ENCODE results near the gene SKIC3.

SKIC3 gene

DNA sequence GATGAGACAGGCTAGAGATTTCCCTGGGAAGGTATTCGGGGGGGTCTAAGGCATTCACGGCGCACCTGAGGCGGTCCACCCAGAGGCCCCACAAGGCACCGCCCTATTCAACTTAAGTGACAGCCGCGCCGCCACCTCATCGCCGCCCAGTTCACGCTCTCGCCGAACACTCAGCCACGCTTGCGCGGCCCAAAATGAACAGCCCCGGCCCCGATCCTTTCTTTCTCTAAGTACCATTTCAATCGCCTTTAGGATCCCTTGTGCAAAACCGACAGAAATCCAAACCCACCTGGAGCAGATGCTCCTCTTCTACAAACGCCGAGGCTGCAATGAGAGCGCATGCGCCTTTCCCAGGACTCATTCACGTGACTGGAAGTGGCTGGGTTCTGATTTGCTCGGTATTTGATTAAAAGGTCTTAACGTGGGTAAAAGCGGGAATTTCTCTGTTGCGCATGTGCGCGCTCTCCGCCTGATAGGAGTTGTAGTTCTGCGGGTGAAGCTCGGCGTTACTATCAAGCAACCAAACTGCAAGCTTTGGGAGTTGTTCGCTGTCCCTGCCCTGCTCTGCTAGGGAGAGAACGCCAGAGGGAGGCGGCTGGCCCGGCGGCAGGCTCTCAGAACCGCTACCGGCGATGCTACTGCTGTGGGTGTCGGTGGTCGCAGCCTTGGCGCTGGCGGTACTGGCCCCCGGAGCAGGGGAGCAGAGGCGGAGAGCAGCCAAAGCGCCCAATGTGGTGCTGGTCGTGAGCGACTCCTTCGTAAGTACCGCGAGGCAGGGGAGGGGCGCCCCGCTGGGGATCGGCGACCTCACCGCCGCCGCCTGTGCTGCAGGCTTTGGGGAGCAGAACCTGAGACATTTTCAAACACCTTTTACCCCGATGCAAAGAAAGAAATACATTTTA is at the start of gene SKIC3, which contains the start of gene ARSK:
SKIC3 (minus strand) TSS at position 331 of the 902 bp plus-strand sequence. CDS start 7,827 bp downstream, outside the sequence.
ARSK (plus strand) TSS at position 455 of the 902 bp plus-strand sequence; CDS start at position 633, 178 bp downstream.
- peaks cover 44% of the 10 kb centered on the region for H3K4me1 Mint-ChIP-seq (ENCODE audit: low read depth)
- DNase-seq: peak; percentile 91
- no peaks in the 10 kb centered on the region for H3K9me3 Mint-ChIP-seq
- H3K36me3 Mint-ChIP-seq (ENCODE audit: low read depth): peaks cover 38% of the 10 kb centered on the region
- peak within 1 kb of the TSS; percentile 88 for H3K4me3 Mint-ChIP-seq
- peak within 1 kb of the TSS; percentile 94 for H3K27ac Mint-ChIP-seq
- H3K27me3 Mint-ChIP-seq: no peaks in the 10 kb centered on the region

GRCh38 chr5:95600557-95600956 is 45.8 kb upstream of the SKIC3 start:
- no peaks in the 10 kb centered on the region for H3K4me1 Mint-ChIP-seq (ENCODE audit: low read depth)
- H3K27ac Mint-ChIP-seq: no peak overlapping the region
- H3K36me3 Mint-ChIP-seq (ENCODE audit: low read depth): peaks cover 23% of the 10 kb centered on the region
- H3K9me3 Mint-ChIP-seq: no peaks in the 10 kb centered on the region
- no peaks in the 10 kb centered on the region for H3K27me3 Mint-ChIP-seq
- no peak for DNase-seq
- H3K4me3 Mint-ChIP-seq: no peak overlapping the region

DNA sequence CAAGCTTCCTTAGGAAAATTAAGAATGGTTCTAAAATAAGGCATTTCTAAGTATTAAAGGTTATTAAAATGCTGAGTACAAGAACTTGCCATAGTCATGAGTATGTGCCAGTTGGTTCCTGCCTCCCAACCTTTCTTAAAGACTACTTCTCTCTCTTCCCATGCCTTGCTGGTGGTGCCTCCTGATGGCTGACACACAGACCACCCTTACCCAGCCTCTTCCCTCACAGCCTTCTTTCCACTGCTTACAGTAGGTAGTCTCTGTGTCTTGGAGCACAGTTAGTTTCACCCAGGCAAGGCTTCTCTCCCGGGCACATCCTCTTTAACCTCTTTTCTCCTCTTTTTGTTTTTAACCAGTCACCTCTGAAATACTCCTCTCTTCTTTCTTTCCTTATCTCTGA is 44.5 kb upstream of the SKIC3 start:
- no peak overlapping the region for H3K27ac Mint-ChIP-seq
- no peaks in the 10 kb centered on the region for H3K27me3 Mint-ChIP-seq
- peaks cover 22% of the 10 kb centered on the region for H3K36me3 Mint-ChIP-seq (ENCODE audit: low read depth)
- H3K9me3 Mint-ChIP-seq: no peaks in the 10 kb centered on the region
- no peaks in the 10 kb centered on the region for H3K4me1 Mint-ChIP-seq (ENCODE audit: low read depth)
- no peak for DNase-seq
- no peak overlapping the region for H3K4me3 Mint-ChIP-seq

- DNase-seq: no peak
- Mint-ChIP-seq H3K4me3 (no peak overlapping the region), H3K4me1 (ENCODE audit: low read depth) (peaks cover 26% of the 10 kb centered on the region), H3K27ac (no peak overlapping the region), H3K9me3 (no peaks in the 10 kb centered on the region), H3K36me3 (ENCODE audit: low read depth) (peaks cover 12% of the 10 kb centered on the region), H3K27me3 (no peaks in the 10 kb centered on the region)
Measured at GRCh38 chr5:95595289-95595931, 40.6 kb upstream of the SKIC3 start.

- Mint-ChIP-seq H3K9me3 (no peaks in the 10 kb centered on the region), H3K4me3 (no peak overlapping the region), H3K27ac (peak overlapping the region; percentile 89), H3K4me1 (ENCODE audit: low read depth) (peaks cover 32% of the 10 kb centered on the region), H3K27me3 (no peaks in the 10 kb centered on the region), H3K36me3 (ENCODE audit: low read depth) (peaks cover 16% of the 10 kb centered on the region)
- DNase-seq: no peak
Measured at GRCh38 chr5:95591490-95591901, 36.7 kb upstream of the SKIC3 start.

DNA sequence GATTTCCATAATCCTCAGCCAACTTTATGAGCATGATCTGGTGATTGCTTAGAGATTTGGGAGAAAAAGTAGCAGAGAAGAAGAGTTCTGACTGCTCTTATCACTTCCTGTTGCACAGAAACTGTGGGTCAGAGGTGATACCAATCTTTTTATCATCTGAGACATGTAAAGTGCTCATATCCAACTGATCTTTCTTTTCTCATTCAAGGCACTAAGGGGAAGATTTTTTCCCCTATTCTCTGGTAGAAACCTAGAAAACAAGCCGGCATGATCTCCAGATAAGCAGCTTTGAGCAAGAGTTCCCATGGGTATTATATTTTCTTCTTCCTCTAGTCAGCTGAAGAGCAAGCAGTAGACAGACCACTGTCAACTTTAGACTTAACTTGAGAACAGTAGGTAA is 36.1 kb upstream of the SKIC3 start:
- H3K36me3 Mint-ChIP-seq (ENCODE audit: low read depth): peaks cover 16% of the 10 kb centered on the region
- H3K27ac Mint-ChIP-seq: peak overlapping the region; percentile 89

GRCh38 chr5:95583992-95584391 is 29.2 kb upstream of the SKIC3 start:
- no peak overlapping the region for H3K27ac Mint-ChIP-seq
- H3K4me1 Mint-ChIP-seq (ENCODE audit: low read depth): no peaks in the 10 kb centered on the region
- no peak overlapping the region for H3K4me3 Mint-ChIP-seq
- no peaks in the 10 kb centered on the region for H3K9me3 Mint-ChIP-seq
- no peaks in the 10 kb centered on the region for H3K27me3 Mint-ChIP-seq
- peaks cover 27% of the 10 kb centered on the region for H3K36me3 Mint-ChIP-seq (ENCODE audit: low read depth)
- DNase-seq: no peak

More for the DNA sequence above, 36.1 kb upstream of the SKIC3 start:
- Mint-ChIP-seq H3K9me3 (no peaks in the 10 kb centered on the region), H3K27me3 (no peaks in the 10 kb centered on the region), H3K4me3 (peak overlapping the region; percentile 23), H3K4me1 (ENCODE audit: low read depth) (peaks cover 32% of the 10 kb centered on the region)
- no peak for DNase-seq

DNA sequence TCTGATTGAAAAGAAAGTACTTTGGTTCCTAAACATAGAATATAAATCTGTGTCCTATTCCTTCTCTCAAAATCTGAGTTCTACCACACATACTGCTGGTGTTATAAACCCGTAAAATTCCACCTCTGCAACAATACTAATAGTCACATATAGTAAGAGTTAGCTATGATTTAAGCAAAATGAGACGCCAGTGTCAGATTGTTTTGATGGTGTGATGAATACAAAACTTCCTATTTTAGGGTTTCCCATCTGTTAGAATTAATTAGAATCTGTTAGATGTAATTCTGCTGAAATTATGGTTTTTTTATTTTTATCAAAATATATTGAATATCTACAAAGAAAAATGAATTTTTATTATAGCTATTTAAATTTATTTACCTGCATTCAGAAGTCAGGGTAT is 26.8 kb upstream of the SKIC3 start:
- no peak for DNase-seq
- Mint-ChIP-seq H3K4me1 (ENCODE audit: low read depth) (no peaks in the 10 kb centered on the region), H3K27ac (no peak overlapping the region)

DNA sequence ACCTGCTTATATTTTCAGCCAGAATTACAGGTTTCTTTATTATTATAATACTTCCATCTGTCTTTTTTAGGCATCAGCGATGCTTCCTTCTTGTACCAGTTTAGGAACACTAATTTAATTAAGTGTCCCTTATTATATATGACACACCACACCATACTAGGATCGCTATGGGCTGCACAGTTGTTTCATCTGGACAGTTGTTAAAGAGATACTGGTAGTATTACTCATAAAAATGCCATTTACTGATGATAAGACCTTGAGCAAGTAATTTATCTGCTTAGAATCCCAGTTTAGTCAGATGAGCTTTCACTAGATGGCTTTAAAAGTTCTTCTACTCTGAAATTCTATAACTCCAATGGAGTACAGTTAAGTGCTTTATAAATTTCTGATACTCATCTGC is 17.2 kb upstream of the SKIC3 start:
- Mint-ChIP-seq H3K4me3 (no peak overlapping the region), H3K27ac (no peak overlapping the region)

More for the DNA sequence above, 26.8 kb upstream of the SKIC3 start:
- no peaks in the 10 kb centered on the region for H3K9me3 Mint-ChIP-seq
- no peaks in the 10 kb centered on the region for H3K27me3 Mint-ChIP-seq
- H3K4me3 Mint-ChIP-seq: no peak overlapping the region
- H3K36me3 Mint-ChIP-seq (ENCODE audit: low read depth): peaks cover 23% of the 10 kb centered on the region

GRCh38 chr5:95565280-95565920 is 10.6 kb upstream of the SKIC3 start:
- Mint-ChIP-seq H3K9me3 (no peaks in the 10 kb centered on the region), H3K27ac (no peak overlapping the region), H3K27me3 (no peaks in the 10 kb centered on the region), H3K4me3 (no peak overlapping the region), H3K36me3 (ENCODE audit: low read depth) (peaks cover 35% of the 10 kb centered on the region), H3K4me1 (ENCODE audit: low read depth) (peaks cover 8% of the 10 kb centered on the region)
- DNase-seq: no peak

More for the DNA sequence above, 17.2 kb upstream of the SKIC3 start:
- no peaks in the 10 kb centered on the region for H3K27me3 Mint-ChIP-seq
- peaks cover 50% of the 10 kb centered on the region for H3K36me3 Mint-ChIP-seq (ENCODE audit: low read depth)
- H3K9me3 Mint-ChIP-seq: no peaks in the 10 kb centered on the region
- DNase-seq: no peak
- H3K4me1 Mint-ChIP-seq (ENCODE audit: low read depth): peaks cover 2% of the 10 kb centered on the region

GRCh38 chr5:95564450-95564849 is 9.7 kb upstream of the SKIC3 start:
- no peak overlapping the region for H3K4me3 Mint-ChIP-seq
- H3K27me3 Mint-ChIP-seq: no peaks in the 10 kb centered on the region
- H3K9me3 Mint-ChIP-seq: no peaks in the 10 kb centered on the region
- peaks cover 8% of the 10 kb centered on the region for H3K4me1 Mint-ChIP-seq (ENCODE audit: low read depth)
- DNase-seq: no peak
- H3K36me3 Mint-ChIP-seq (ENCODE audit: low read depth): peaks cover 35% of the 10 kb centered on the region
- no peak overlapping the region for H3K27ac Mint-ChIP-seq

- DNase-seq: no peak
- peaks cover 8% of the 10 kb centered on the region for H3K4me1 Mint-ChIP-seq (ENCODE audit: low read depth)
- peaks cover 28% of the 10 kb centered on the region for H3K36me3 Mint-ChIP-seq (ENCODE audit: low read depth)
- H3K27me3 Mint-ChIP-seq: no peaks in the 10 kb centered on the region
- no peak overlapping the region for H3K27ac Mint-ChIP-seq
- no peaks in the 10 kb centered on the region for H3K9me3 Mint-ChIP-seq
- H3K4me3 Mint-ChIP-seq: no peak overlapping the region
Measured at GRCh38 chr5:95563367-95563766, 8.6 kb upstream of the SKIC3 start.

DNA sequence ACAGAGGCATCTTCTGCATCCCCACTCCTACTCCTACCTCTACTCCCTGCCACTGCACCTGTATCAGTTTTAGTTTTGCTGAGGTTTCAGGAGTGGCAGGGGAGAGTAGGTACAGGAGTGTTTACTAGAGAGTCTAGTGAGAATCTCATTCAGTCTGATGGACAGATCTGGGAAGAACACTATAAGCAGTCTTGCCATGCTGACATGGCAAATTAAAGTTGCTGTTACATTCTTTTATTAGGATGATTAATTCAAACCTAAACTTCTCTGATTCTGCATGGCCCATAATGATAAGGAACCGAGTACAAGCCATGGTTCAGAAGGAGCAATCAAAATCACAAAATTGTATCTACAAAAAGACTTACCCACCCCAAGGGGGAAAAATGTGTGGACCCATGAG is 7.5 kb upstream of the SKIC3 start:
- no peaks in the 10 kb centered on the region for H3K9me3 Mint-ChIP-seq
- peaks cover 17% of the 10 kb centered on the region for H3K36me3 Mint-ChIP-seq (ENCODE audit: low read depth)
- H3K27me3 Mint-ChIP-seq: no peaks in the 10 kb centered on the region
- H3K4me1 Mint-ChIP-seq (ENCODE audit: low read depth): peaks cover 12% of the 10 kb centered on the region
- no peak overlapping the region for H3K27ac Mint-ChIP-seq
- H3K4me3 Mint-ChIP-seq: no peak overlapping the region
- DNase-seq: no peak

DNA sequence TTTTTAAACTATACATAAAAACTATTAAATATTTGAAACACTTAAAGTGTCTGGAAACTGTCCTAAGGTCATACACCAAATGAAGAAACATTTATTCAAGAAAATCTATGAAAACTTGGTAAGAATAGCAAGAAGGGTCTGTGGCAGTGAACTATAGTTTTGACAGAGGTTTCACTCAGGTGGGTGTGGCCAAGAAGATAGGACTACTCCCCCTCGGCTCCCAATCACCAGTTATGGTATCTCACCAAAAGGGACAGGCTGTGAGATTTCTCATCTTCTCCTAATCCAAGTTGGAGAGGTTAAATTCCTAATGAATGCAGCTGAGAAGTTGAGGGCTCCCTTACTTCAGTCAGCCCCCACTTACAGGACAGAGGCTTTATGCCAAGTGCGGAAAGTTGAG is 3.1 kb upstream of the SKIC3 start:
- no peaks in the 10 kb centered on the region for H3K9me3 Mint-ChIP-seq
- peaks cover 24% of the 10 kb centered on the region for H3K4me1 Mint-ChIP-seq (ENCODE audit: low read depth)
- peaks cover 18% of the 10 kb centered on the region for H3K36me3 Mint-ChIP-seq (ENCODE audit: low read depth)
- no peak overlapping the region for H3K4me3 Mint-ChIP-seq
- DNase-seq: no peak
- no peak overlapping the region for H3K27ac Mint-ChIP-seq
- H3K27me3 Mint-ChIP-seq: no peaks in the 10 kb centered on the region
